ENCODE data around the gene SPAAR.

- TF ChIP-seq POLR2A (IDR thresholded peaks at IDR 0.05) (no peak), POLR2AphosphoS5 (IDR thresholded peaks at IDR 0.05) (no peak), EP300 (IDR thresholded peaks at IDR 0.05) (no peak)
- TF ChIP-seq, protein P1, sequence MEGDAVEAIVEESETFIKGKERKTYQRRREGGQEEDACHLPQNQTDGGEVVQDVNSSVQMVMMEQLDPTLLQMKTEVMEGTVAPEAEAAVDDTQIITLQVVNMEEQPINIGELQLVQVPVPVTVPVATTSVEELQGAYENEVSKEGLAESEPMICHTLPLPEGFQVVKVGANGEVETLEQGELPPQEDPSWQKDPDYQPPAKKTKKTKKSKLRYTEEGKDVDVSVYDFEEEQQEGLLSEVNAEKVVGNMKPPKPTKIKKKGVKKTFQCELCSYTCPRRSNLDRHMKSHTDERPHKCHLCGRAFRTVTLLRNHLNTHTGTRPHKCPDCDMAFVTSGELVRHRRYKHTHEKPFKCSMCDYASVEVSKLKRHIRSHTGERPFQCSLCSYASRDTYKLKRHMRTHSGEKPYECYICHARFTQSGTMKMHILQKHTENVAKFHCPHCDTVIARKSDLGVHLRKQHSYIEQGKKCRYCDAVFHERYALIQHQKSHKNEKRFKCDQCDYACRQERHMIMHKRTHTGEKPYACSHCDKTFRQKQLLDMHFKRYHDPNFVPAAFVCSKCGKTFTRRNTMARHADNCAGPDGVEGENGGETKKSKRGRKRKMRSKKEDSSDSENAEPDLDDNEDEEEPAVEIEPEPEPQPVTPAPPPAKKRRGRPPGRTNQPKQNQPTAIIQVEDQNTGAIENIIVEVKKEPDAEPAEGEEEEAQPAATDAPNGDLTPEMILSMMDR (IDR thresholded peaks at IDR 0.05): no peak
These were observed 10.3 kb upstream of the SPAAR start for GRCh38 chr9:35899021-35899420.

Data from upper lobe of left lung (tissue), 4 donors.